IMR-90 (cell line): ENCODE data around the gene TULP4. TPM values are rescaled to one million over a fixed set of nuclear protein-coding genes. Genes with fewer than 3 reads are reported as not detected.

Experiments
- ATAC-seq: fragments of 200-7000 bp; cut with Tn5 transposase; 2 replicates; pipeline ENCODE4 v1.9.1; 2020; ENCODE audit warnings: low read depth, mild to moderate bottlenecking, moderate library complexity
- BruUV-seq: library from RNA; stranded (reverse); fragments of 400-500 nt; replicated peaks from 2 replicates; lab custom pipeline; 2021; lab: Mats Ljungman, UMichigan
- CTCF ChIA-PET: fragments of 300-600 bp; formaldehyde crosslinking; extraction: SDS; loops from one replicate; lab custom pipeline; 2021; ENCODE audit warnings: antibody characterized with exemption; lab: Yijun Ruan, JAX
- POLR2A ChIA-PET: fragments of 300-600 bp; sonication (Branson Sonifier 250); formaldehyde crosslinking; loops from one replicate; lab custom pipeline; 2022; ENCODE audit warnings: antibody characterized with exemption; ENCODE audit not compliant: unreplicated experiment; lab: Charles Lee
- DNase-seq: peaks from one replicate; pipeline ENCODE4 v3.0.0; 2013
- H2AFZ ChIP-seq: replicated peaks from 2 replicates; pipeline ENCODE3; 2013; ENCODE audit warnings: low read length, mild to moderate bottlenecking; ENCODE audit not compliant: poor library complexity
- H2AK5ac ChIP-seq: 2 replicates; pipeline ENCODE4 v1.6.1; 2013; ENCODE audit warnings: low read depth, low read length, inconsistent platforms
- H2AK9ac ChIP-seq: replicated peaks from 2 replicates; pipeline ENCODE3; 2013; ENCODE audit warnings: mild to moderate bottlenecking, low read depth, low read length, moderate library complexity; ENCODE audit not compliant: poor library complexity
- H2BK120ac ChIP-seq: 2 replicates; pipeline ENCODE4 v1.6.1; 2013; ENCODE audit warnings: low read depth, low read length, inconsistent platforms
- H2BK15ac ChIP-seq: 3 replicates; pipeline ENCODE4 v1.6.1; 2013; ENCODE audit warnings: low read depth, low read length, inconsistent platforms
- H2BK20ac ChIP-seq: 2 replicates; pipeline ENCODE4 v1.6.1; 2013; ENCODE audit warnings: low read depth, mild to moderate bottlenecking, inconsistent platforms, low read length, moderate library complexity
- H2BK5ac ChIP-seq: 2 replicates; pipeline ENCODE4 v1.6.1; 2013; ENCODE audit warnings: mild to moderate bottlenecking, low read depth, low read length, inconsistent platforms; ENCODE audit not compliant: poor library complexity, severe bottlenecking
- H3K14ac ChIP-seq: replicated peaks from 2 replicates; pipeline ENCODE4 v1.6.1; 2013; ENCODE audit warnings: low read depth, low read length, inconsistent platforms
- H3K18ac ChIP-seq: 2 replicates; pipeline ENCODE4 v1.6.1; 2013; ENCODE audit warnings: low read depth, low read length, control low read depth
- H3K23ac ChIP-seq: 2 replicates; pipeline ENCODE4 v1.6.1; 2013; ENCODE audit warnings: low read depth, low read length, inconsistent platforms
- H3K27ac ChIP-seq: 2 replicates; pipeline ENCODE4 v1.5.1; 2013; ENCODE audit warnings: mild to moderate bottlenecking, control low read depth, low read length; ENCODE audit not compliant: insufficient read depth
- H3K27me3 ChIP-seq: 2 replicates; pipeline ENCODE4 v1.6.1; 2013; ENCODE audit warnings: low read length; ENCODE audit not compliant: control insufficient read depth, insufficient read depth
- H3K36me3 ChIP-seq: 2 replicates; pipeline ENCODE4 v1.6.1; 2013; ENCODE audit warnings: low read length, mixed read lengths; ENCODE audit not compliant: control insufficient read depth, insufficient read depth
- H3K4ac ChIP-seq: 2 replicates; pipeline ENCODE4 v1.6.1; 2013; ENCODE audit warnings: low read depth, low read length, inconsistent platforms
- H3K4me1 ChIP-seq: 2 replicates; pipeline ENCODE4 v1.6.1; 2013; ENCODE audit warnings: low read length, mixed read lengths; ENCODE audit not compliant: control insufficient read depth, insufficient read depth
- H3K4me2 ChIP-seq: 2 replicates; pipeline ENCODE4 v1.6.1; 2013; ENCODE audit warnings: low read depth, mild to moderate bottlenecking, control low read depth, low read length, moderate library complexity
- H3K4me3 ChIP-seq: 2 replicates; pipeline ENCODE4 v1.5.1; 2013; ENCODE audit warnings: low read depth, mild to moderate bottlenecking, control low read depth, low read length, moderate library complexity; ENCODE audit not compliant: insufficient read depth
- H3K56ac ChIP-seq: 2 replicates; pipeline ENCODE4 v1.6.1; 2013; ENCODE audit warnings: low read length, inconsistent platforms; ENCODE audit not compliant: insufficient read depth; ENCODE audit errors: extremely low read depth
- H3K79me1 ChIP-seq, 2 experiments: 2 replicates each; pipeline ENCODE4 v1.6.1; 2013; ENCODE audit warnings: low read length in 2 of 2, inconsistent platforms in 1 of 2, low read depth in 1 of 2
- H3K9ac ChIP-seq: 2 replicates; pipeline ENCODE4 v1.6.1; 2013; ENCODE audit warnings: low read depth, low read length, control low read depth
- H3K9me1 ChIP-seq: 2 replicates; pipeline ENCODE4 v1.6.1; 2013; ENCODE audit warnings: low read length, inconsistent platforms; ENCODE audit not compliant: insufficient read depth
- H3K9me3 ChIP-seq: 2 replicates; pipeline ENCODE4 v1.6.1; 2013; ENCODE audit warnings: low read length; ENCODE audit not compliant: control insufficient read depth, insufficient read depth
- H4K20me1 ChIP-seq: 2 replicates; pipeline ENCODE4 v1.6.1; 2013; ENCODE audit warnings: low read length, inconsistent platforms; ENCODE audit not compliant: insufficient read depth
- H4K5ac ChIP-seq: 2 replicates; pipeline ENCODE4 v1.6.1; 2013; ENCODE audit warnings: mild to moderate bottlenecking, low read depth, low read length, control low read depth
- H4K8ac ChIP-seq, 2 experiments: 2 replicates each; pipeline ENCODE4 v1.6.1; 2013; ENCODE audit warnings: low read depth in 2 of 2, low read length in 2 of 2, control low read depth in 1 of 2, inconsistent platforms in 1 of 2
- H4K91ac ChIP-seq: 2 replicates; pipeline ENCODE4 v1.6.1; 2013; ENCODE audit warnings: low read depth, low read length, inconsistent platforms; ENCODE audit not compliant: insufficient read depth
- BHLHE40 ChIP-seq: fragments of 150-350 bp; IDR thresholded peaks from 2 replicates; pipeline ENCODE4 v1.6.1; 2016; ENCODE audit warnings: mild to moderate bottlenecking, low read depth, low read length
- ELK1 ChIP-seq: fragments of 150-350 bp; IDR thresholded peaks from 2 replicates; pipeline ENCODE4 v1.6.1; 2016; ENCODE audit warnings: low read depth, mild to moderate bottlenecking, low read length, moderate library complexity, borderline replicate concordance
- NFE2L2 ChIP-seq: fragments of 150-350 bp; IDR thresholded peaks from 2 replicates; pipeline ENCODE4 v1.6.1; 2016; ENCODE audit warnings: low read depth, mild to moderate bottlenecking, low read length
- USF2 ChIP-seq: fragments of 150-350 bp; IDR thresholded peaks from 2 replicates; pipeline ENCODE4 v1.6.1; 2017; ENCODE audit warnings: mild to moderate bottlenecking, antibody characterized with exemption, low read length, low read depth
- WGBS, 2 experiments: methylation state at CpG; one replicate each; pipeline versions ENCODE4 v1.1.5 to v1.1.7; 2013; ENCODE audit warnings: missing lambda C conversion rate in 2 of 2; ENCODE audit not compliant: insufficient read length in 1 of 2; ENCODE audit errors: extremely low coverage in 2 of 2; 5-methylcytosine and 5-hydroxymethylcytosine counted together
- dilution Hi-C: fragments of 300-500 bp; cut with HindIII; formaldehyde crosslinking; loops from one replicate; pipeline ENCODE4 v1.14.3; 2018; ENCODE audit warnings: low sequenced_read_pairs; ENCODE audit not compliant: unreplicated experiment
- in situ Hi-C: fragments of 300-500 bp; cut with MboI; formaldehyde crosslinking; loops from 3 replicates; pipeline ENCODE4 v1.14.3; 2019; ENCODE audit warnings: low sequenced_read_pairs, inconsistent platforms, mixed read lengths
- intact Hi-C: fragments of 100-400 bp; cut with micrococcal nuclease; formaldehyde crosslinking; loops from 2 replicates; pipeline ENCODE4 v1.10.0; 2022
- polyA plus RNA-seq, 3 experiments: library from polyadenylated mRNA; depleted of rRNA; stranded (reverse); fragments of >200 nt; gene quantifications; 2 replicates each; pipeline ENCODE4 v1.2.3, GENCODE V29; 2012; ENCODE audit warnings: low replicate concordance in 1 of 3
- total RNA-seq: library from RNA; depleted of rRNA; stranded (reverse); fragments of >200 nt; gene quantifications from 2 replicates; pipeline ENCODE4 v1.2.3, GENCODE V29; 2012

TULP4 gene
- total and polyA plus RNA-seq, 2 of the 4 experiments (the other 2 are of a cell fraction), result 8.1 to 30.6 TPM

- BruUV-seq, result no TSS peak
- H3K23ac ChIP-seq, result no peak overlapping the region
- no peak overlapping the region for H2AK9ac ChIP-seq
- WGBS, 2 experiments, result no CpG with 5 or more reads among the region's 2 CpGs
- H3K18ac ChIP-seq, result no peak overlapping the region
- H3K4me1 ChIP-seq, result peaks cover 8% of the 10 kb centered on the region
- no peak for TF ChIP-seq USF2
- TF ChIP-seq ELK1, result no peak
- no peak for TF ChIP-seq BHLHE40
- no peak for TF ChIP-seq NFE2L2
- no peak overlapping the region for H3K27ac ChIP-seq
- no peak overlapping the region for H2BK5ac ChIP-seq
- ATAC-seq (no peak), DNase-seq (no peak)
- H3K56ac ChIP-seq, result no peak overlapping the region
- peaks cover 3% of the 10 kb centered on the region; the same call in 1 of the 2 replicates for H4K20me1 ChIP-seq
- H4K5ac ChIP-seq, result no peak overlapping the region
- ChIA-PET POLR2A (no interaction called here), CTCF (interaction anchor here (0.7 kb wide), 1 partner anchor 1180 kb away, joined by 3 read pairs; no protein-coding TSS in a partner anchor)
- H3K27me3 ChIP-seq, result no peaks in the 10 kb centered on the region
- no peaks in the 10 kb centered on the region for H3K9me3 ChIP-seq
- no peak overlapping the region for H4K8ac ChIP-seq
- H3K14ac ChIP-seq, result no peak overlapping the region
- H2BK15ac ChIP-seq, result no peak overlapping the region
- in situ Hi-C loops, result no loop called here
- H2BK20ac ChIP-seq, result no peak overlapping the region
- no peak overlapping the region for H3K9ac ChIP-seq
- H2AK5ac ChIP-seq, result no peak overlapping the region
- dilution Hi-C loops, result no loop called here
- H2BK120ac ChIP-seq, result no peak overlapping the region
- peaks cover 5% of the 10 kb centered on the region; the same call in 1 of the 2 replicates for H3K9me1 ChIP-seq
- H3K79me1 ChIP-seq, result peaks cover 8 to 36% of the 10 kb centered on the region in 2 experiments
- no peak overlapping the region for H3K4me2 ChIP-seq
- H3K36me3 ChIP-seq, result no peaks in the 10 kb centered on the region; the same call in 1 of the 2 replicates
- no peak overlapping the region for H3K4me3 ChIP-seq
- intact Hi-C loops, result no loop called here
- H4K91ac ChIP-seq, result no peak overlapping the region
- no peak overlapping the region for H2AFZ ChIP-seq
- no peak overlapping the region for H3K4ac ChIP-seq
Observed at GRCh38 chr6:158406736-158407135, 94.5 kb downstream of the TULP4 start.
